Measurements from ENCODE around the gene ATMIN. TPM values are rescaled to one million over a fixed set of nuclear protein-coding genes. Genes with fewer than 3 reads are reported as not detected.

The ATMIN gene
- total RNA-seq, 1 donor from 2014 or later: 28.9 TPM

- DNase-seq: no peak
These were observed 33.4 kb downstream of the ATMIN start for GRCh38 chr16:81069063-81069462.

GRCh38 chr16:81070979-81071378 is 35.3 kb downstream of the ATMIN start:
- DNase-seq: no peak

- DNase-seq: no peak
These were observed 36.2 kb downstream of the ATMIN start for GRCh38 chr16:81071805-81072204.

DNA sequence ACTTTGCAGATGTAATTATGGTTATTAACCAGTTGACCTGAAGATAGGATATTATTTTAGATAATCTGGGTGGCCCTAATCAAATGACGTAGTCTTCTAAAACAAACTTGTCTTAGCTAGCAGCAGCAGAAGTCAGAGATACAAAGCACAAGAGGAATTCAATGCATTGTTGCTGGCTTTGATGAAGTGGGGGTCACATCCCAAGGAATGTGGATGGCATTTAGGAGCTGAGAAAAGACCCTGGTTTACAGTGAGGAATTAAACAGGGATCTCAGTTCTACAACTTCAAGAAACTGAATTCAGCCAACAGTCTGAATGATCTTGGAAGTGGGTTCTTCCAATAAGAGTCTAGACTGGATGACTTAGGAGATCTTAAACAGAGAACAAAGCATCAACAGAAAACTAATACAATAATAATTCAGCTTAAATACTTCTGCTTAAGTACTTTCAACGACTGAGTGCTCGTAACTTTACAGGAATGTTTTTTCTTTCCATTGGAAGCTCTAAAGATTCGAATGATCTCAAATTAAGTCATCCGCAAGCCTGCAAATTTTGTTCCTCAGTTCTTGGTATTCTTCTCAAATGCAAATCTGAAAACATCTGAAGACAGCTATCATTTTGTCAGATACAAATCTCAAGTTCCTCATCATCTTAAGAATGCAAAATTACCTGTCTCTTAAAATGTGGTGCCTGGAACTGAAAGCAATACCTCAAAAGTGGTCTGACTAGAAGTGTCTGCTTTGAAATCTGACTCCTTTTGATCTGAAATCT is 38.1 kb downstream of the ATMIN start:
- no peak for DNase-seq

- peak; percentile 95 for DNase-seq
These were observed 41.0 kb downstream of the ATMIN start for GRCh38 chr16:81076566-81077075.

DNA sequence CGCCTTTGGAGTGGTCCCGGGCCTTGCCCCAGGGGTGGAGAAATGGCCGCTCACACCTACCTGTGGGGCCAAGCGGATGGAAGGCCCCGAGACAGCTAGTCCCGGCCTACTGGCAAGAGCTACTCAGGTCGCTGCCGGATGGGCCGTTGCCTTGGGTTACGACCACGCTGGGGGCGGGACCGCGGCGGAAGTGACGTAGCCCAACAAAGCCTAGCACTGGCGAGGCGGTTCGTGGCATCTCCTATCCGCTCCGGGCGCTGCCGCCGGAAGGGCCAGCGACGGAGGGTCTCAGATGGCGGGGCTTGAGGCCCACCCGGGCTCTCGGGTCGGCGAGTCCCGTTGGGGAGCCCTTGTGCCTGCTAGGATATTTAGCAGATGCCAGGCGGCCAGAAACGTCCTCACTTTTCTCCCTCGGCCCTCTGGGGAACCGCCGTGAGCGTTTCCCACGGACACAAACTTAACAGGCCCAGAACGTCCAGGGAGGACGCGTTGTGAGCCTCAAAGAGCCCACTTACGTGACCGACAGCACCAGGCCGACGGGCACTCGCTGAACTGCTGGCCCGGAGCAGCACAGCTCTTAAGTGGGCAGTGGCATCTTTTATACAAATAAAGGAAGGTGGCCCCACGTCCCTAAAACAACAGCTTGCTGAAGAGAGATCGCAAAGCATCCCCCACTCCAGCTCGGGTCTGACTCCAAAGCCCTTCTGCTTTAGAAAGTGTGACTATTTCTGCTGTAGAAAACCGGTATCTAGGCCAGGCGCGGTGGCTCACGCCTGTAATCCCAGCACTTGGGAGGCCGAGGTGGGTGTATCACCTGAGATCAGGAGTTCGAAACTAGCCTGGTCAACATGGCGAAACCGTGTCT is 41.7 kb downstream of the ATMIN start, which contains the start of gene C16orf46:
TSS of gene C16orf46 (minus strand) at position 163 of the 865 bp plus-strand sequence. CDS start 13,283 bp downstream, outside the sequence.
- peak; percentile 98 for DNase-seq

DNA sequence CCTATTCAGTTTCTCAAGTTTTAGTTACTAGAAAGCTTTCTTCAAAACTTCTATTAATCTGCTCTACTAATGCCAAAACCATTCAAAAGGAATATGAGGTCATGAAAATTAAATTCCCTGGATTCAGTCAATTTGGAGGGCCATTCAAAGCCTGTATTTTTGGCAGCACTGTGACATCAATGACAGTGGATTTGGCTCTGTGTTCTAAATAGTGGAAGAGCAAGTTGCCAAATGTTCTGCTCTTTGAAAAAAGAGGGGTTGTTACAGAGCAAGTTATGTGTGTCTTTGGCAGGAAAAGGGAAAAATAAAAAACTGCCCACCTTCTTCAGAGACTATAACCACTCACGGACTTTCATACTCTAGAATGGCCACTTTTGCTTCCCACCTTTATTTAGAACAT is 44.6 kb downstream of the ATMIN start:
- peak; percentile 40 for DNase-seq

GRCh38 chr16:81081014-81081413 is 45.4 kb downstream of the ATMIN start:
- no peak for DNase-seq

DNA sequence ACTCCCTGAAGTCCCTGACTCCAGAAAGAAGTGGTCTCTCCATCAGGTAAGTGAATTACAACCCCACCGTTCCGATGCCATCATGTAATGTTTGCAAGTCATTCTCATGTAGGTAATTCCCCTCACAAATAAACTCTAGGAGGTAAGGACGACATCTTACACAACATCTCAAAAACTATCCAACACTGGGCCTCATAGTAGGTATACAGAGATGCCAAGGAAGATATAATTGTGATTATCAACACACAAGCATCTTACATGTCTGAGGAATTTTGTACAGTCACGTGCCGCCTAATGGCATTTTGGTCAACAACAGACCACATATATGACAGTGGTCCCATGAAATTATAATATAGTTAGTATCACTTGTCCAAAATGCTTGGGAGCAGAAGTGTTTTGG is 53.2 kb downstream of the ATMIN start:
- no peak for DNase-seq

- peak; percentile 52 for DNase-seq
These were observed 59.2 kb downstream of the ATMIN start for GRCh38 chr16:81094771-81095251.

DNA sequence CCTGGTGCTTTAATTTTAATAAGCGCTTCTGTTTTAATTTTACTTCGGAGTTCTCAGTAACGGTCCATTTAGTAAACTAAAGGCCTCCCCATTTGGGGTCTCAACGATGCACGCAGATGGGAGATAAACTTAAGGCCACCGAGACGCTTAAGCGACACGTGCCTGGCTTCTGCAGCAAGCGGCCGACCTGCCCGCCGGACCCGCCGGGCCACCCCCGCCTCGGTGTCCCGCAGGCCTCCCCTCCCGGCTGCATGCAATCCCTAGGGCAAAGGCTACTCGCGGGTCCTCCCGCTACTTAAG is 60.0 kb downstream of the ATMIN start:
- DNase-seq: no peak

DNA sequence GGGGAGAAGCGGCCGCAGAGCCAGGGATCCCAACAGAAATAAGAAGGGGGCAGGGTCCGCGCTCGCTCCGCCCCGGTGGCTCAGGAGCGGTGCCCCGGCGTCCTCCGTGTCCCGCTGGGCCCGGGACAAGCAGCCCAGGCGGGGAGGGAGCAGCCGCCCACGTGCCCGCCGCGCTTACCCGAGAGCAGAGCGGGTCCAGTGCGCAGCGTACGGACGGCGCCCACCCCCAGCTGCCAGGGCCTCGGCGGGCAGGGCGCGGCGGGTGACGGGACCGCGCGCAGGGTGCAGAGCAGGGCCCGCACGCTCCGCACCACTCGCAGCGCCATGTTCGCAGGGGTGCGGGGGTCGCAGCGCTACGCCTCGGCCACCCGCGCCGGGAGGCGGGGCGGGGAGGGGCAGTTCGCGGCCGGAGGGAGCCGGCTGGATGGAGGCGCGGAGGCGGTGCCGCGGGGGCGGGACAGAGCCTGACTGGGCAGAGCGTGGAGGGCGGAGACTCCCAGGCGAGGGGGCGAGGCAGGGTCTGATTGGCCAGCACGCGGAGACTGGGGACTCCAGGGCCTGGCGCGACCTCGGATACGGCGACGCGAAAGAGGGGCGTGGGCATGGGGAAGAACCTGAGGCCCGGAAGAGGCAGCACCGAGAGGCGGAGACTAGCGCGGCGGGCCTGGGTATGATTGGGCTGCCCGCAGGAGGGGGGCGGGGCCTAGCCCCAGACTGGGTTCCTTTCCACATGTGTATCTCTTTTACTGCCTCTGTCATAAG is 60.5 kb downstream of the ATMIN start, which contains the start of gene GCSH:
TSS of gene GCSH (minus strand) at position 443 of the 762 bp plus-strand sequence. CDS start at position 326, 117 bp downstream.
- DNase-seq: peak; percentile 99

DNA sequence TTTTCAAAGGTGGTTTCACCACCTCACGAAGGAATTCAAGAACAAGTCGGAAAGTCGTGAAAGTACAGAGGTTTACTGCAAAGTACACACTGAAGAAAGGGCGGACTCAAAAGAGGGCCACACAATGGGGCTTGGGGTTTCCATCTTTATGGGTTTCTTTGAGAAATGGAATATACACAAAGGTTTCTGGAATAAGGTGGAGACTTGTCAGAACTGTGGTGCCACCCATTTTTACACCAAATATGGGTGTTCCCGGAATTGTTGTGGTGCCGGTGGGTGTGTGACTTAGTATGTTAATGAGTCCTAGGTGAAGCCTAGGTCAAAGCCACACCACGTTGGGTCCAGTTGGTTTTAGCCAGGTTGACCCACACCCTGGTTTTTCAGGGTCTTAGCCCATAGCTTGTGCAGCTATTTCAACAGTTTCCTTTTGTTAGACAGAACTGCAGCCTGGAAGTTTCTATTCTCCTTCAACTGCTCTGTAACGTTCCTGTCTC is 61.1 kb downstream of the ATMIN start:
- no peak for DNase-seq

Small RNAs within 50 kb of the gene (small RNA-seq; reads per million reads assigned to genes)
- gene AC092718.3 (ENCODE audit: low replicate concordance): not detected

Other genes starting within 250 kb of the ATMIN start
- 2.4 TPM for gene CDYL2, start 231.2 kb upstream of the ATMIN start, total RNA-seq
- gene CMC2, start 29.0 kb upstream of the ATMIN start, total RNA-seq: 21.4 TPM
- gene CENPN, start 28.6 kb upstream of the ATMIN start, total RNA-seq: 35.2 TPM
- gene C16orf46, start 41.4 kb downstream of the ATMIN start, total RNA-seq: 0.92 TPM
- gene GCSH, start 60.6 kb downstream of the ATMIN start, total RNA-seq: 40.8 TPM
- 0.10 TPM for gene BCO1, start 202.8 kb downstream of the ATMIN start, total RNA-seq